ENCODE results near the gene RDH11. TPM values are rescaled to one million over a fixed set of nuclear protein-coding genes. Genes with fewer than 3 reads are reported as not detected.
"Not testable (repeated sequence)": the region's sequence is repeated elsewhere in the genome, so short reads cannot be mapped to it uniquely, and the experiment has no call there.

The RDH11 gene
- total and polyA plus RNA-seq, 2 experiments from 2014 or later = 148 to 164 TPM

- WGBS (ENCODE audit: low lambda C conversion rate, missing lambda C conversion rate) = 84% methylated on average over 2 of the region's 2 CpGs
- H3K9me3 ChIP-seq (ENCODE audit: low read depth) = peaks cover 4% of the 10 kb centered on the region
- H3K79me2 ChIP-seq = no peaks in the 10 kb centered on the region
- TF ChIP-seq EZH2phosphoT487 (IDR thresholded peaks at IDR 0.05; ENCODE audit: low read depth, severe bottlenecking, unreplicated experiment) (no peak), CTCF (IDR thresholded peaks at IDR 0.05; ENCODE audit: poor library complexity) (no peak), EZH2 (IDR thresholded peaks at IDR 0.05; ENCODE audit: borderline replicate concordance) (no peak)
- no peaks in the 10 kb centered on the region for H3K36me3 ChIP-seq (replicated peaks; ENCODE audit: insufficient read depth, low read depth)
- no peak for DNase-seq (ENCODE audit: low spot score)
- H3K9me2 ChIP-seq (replicated peaks; ENCODE audit: insufficient read depth) = no peaks in the 10 kb centered on the region
- H3K4me1 ChIP-seq (ENCODE audit: insufficient read depth) = peaks cover 5% of the 10 kb centered on the region
- no peak overlapping the region for H3K4me3 ChIP-seq
- no peak overlapping the region for H3K4me2 ChIP-seq
- no peaks in the 10 kb centered on the region for H4K20me1 ChIP-seq (ENCODE audit: insufficient read depth, poor library complexity, severe bottlenecking)
- H3K27ac ChIP-seq = no peak overlapping the region
- no peak overlapping the region for H2AFZ ChIP-seq
- no peaks in the 10 kb centered on the region for H3K27me3 ChIP-seq
Measured at GRCh38 chr14:67710209-67710608, 14.6 kb upstream of the RDH11 start.

- not testable (repeated sequence) for H3K9me2 ChIP-seq (replicated peaks; ENCODE audit: insufficient read depth); H3K9me3 ChIP-seq (ENCODE audit: low read depth); H3K4me2 ChIP-seq; H3K27me3 ChIP-seq; DNase-seq (ENCODE audit: low spot score); H2AFZ ChIP-seq; H3K36me3 ChIP-seq (replicated peaks; ENCODE audit: insufficient read depth, low read depth); H3K27ac ChIP-seq; H3K4me1 ChIP-seq (ENCODE audit: insufficient read depth); H3K4me3 ChIP-seq; H3K79me2 ChIP-seq; H4K20me1 ChIP-seq (ENCODE audit: insufficient read depth, poor library complexity, severe bottlenecking)
- WGBS (ENCODE audit: low lambda C conversion rate, missing lambda C conversion rate) = 58% methylated on average over 1 of the region's 1 CpG
Measured at GRCh38 chr14:67709796-67710195, 14.2 kb upstream of the RDH11 start.

GRCh38 chr14:67709346-67709745, 13.8 kb upstream of the RDH11 start:
- H3K9me3 ChIP-seq (ENCODE audit: low read depth); H3K4me2 ChIP-seq; DNase-seq (ENCODE audit: low spot score); H3K27me3 ChIP-seq; H3K27ac ChIP-seq; H2AFZ ChIP-seq; H3K9me2 ChIP-seq (replicated peaks; ENCODE audit: insufficient read depth); H3K79me2 ChIP-seq; H3K36me3 ChIP-seq (replicated peaks; ENCODE audit: insufficient read depth, low read depth); H4K20me1 ChIP-seq (ENCODE audit: insufficient read depth, poor library complexity, severe bottlenecking); H3K4me3 ChIP-seq; H3K4me1 ChIP-seq (ENCODE audit: insufficient read depth): not testable (repeated sequence)

- H3K27me3 ChIP-seq = no peaks in the 10 kb centered on the region
- H3K4me3 ChIP-seq = no peak overlapping the region
- H3K9me3 ChIP-seq (ENCODE audit: low read depth) = peaks cover under 1% of the 10 kb centered on the region
- H3K4me2 ChIP-seq = no peak overlapping the region
- H3K79me2 ChIP-seq = no peaks in the 10 kb centered on the region
- no peaks in the 10 kb centered on the region for H4K20me1 ChIP-seq (ENCODE audit: insufficient read depth, poor library complexity, severe bottlenecking)
- H3K4me1 ChIP-seq (ENCODE audit: insufficient read depth) = peaks cover 5% of the 10 kb centered on the region
- no peak overlapping the region for H2AFZ ChIP-seq
- no peak overlapping the region for H3K27ac ChIP-seq
- no peaks in the 10 kb centered on the region for H3K9me2 ChIP-seq (replicated peaks; ENCODE audit: insufficient read depth)
- H3K36me3 ChIP-seq (replicated peaks; ENCODE audit: insufficient read depth, low read depth) = no peaks in the 10 kb centered on the region
- TF ChIP-seq CTCF (IDR thresholded peaks at IDR 0.05; ENCODE audit: poor library complexity) = no peak
- no peak for TF ChIP-seq EZH2phosphoT487 (IDR thresholded peaks at IDR 0.05; ENCODE audit: low read depth, severe bottlenecking, unreplicated experiment)
- no peak for TF ChIP-seq EZH2 (IDR thresholded peaks at IDR 0.05; ENCODE audit: borderline replicate concordance)
- DNase-seq (ENCODE audit: low spot score) = no peak
- WGBS (ENCODE audit: low lambda C conversion rate, missing lambda C conversion rate) = 59% methylated on average over 3 of the region's 3 CpGs
Measured at GRCh38 chr14:67705211-67705610, 9.6 kb upstream of the RDH11 start.
